HG03103 (cell line): ENCODE measurements around the gene LMNTD2.

ENCODE experiments used
- ATAC-seq: cut with Tn5 transposase; IDR thresholded peaks from one replicate; pipeline ENCODE4 v1.9.1; 2021; ENCODE audit warnings: low read depth; ENCODE audit not compliant: unreplicated experiment

The LMNTD2 gene

DNA sequence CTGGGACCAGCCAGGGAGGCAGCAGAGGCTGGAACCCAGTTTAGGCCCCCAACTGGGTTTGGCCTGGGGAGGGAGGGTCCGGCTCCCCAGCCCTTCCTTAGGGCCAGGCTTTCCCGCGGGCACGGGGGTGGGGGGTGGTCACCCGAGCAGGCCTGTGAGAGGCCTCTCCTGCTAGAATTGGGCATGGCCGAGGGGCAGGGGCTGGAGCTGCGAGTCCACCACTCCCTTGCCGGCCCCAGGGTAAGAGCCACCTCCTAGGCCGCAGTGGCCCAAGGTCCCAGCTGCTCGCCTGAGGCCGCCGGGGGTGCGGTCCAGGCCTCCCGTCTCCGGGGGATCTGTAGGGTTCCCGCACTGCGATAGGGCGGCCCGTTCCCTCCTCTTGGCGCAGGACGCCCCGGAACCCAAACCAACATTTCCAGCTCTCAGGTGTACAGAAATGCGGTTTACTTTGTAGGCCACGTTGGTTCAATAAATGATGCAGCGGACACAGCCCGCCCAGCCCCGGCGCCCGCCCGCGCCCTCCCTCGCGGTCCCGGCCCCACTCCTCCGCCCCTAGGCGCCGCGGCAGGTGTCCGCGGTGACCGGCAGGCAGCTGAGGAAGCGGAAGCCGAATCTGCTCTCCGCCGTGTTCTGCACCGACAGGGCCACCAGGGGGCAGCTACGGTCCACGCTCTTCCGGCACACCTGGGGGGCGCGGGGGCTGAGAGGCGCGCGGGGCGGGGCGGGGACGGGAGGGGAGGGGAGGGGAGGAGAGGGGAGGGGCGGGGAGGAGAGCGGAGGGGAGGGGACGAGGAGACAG lies 5.9 kb downstream of the LMNTD2 start:
- peak; percentile 53 for ATAC-seq

DNA sequence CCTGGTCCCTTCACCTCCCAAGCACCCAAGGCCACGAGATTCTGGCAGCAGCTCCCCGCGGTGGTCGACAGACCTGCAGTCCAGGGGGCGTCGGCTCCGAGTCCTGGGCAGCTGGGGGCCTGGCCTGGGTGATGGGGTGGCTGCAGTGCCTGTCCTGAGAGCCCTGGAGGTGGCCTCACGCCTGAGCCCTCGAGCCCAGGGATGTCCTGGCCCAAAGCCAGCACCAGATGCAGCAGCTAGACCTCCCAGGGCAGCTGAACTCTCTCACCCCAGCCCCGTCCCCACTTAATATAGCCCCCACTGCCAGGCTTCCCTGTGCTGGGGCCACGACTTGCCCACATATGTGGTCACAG lies 6.6 kb downstream of the LMNTD2 start:
- no peak for ATAC-seq

GRCh38 chr11:553083-553987 lies 7.2 kb downstream of the LMNTD2 start:
- no peak for ATAC-seq

GRCh38 chr11:551596-551995 lies 8.9 kb downstream of the LMNTD2 start:
- no peak for ATAC-seq

- ATAC-seq: no peak
Measured at GRCh38 chr11:551131-551530, 9.4 kb downstream of the LMNTD2 start.

GRCh38 chr11:550746-551085 lies 9.8 kb downstream of the LMNTD2 start:
- no peak for ATAC-seq

DNA sequence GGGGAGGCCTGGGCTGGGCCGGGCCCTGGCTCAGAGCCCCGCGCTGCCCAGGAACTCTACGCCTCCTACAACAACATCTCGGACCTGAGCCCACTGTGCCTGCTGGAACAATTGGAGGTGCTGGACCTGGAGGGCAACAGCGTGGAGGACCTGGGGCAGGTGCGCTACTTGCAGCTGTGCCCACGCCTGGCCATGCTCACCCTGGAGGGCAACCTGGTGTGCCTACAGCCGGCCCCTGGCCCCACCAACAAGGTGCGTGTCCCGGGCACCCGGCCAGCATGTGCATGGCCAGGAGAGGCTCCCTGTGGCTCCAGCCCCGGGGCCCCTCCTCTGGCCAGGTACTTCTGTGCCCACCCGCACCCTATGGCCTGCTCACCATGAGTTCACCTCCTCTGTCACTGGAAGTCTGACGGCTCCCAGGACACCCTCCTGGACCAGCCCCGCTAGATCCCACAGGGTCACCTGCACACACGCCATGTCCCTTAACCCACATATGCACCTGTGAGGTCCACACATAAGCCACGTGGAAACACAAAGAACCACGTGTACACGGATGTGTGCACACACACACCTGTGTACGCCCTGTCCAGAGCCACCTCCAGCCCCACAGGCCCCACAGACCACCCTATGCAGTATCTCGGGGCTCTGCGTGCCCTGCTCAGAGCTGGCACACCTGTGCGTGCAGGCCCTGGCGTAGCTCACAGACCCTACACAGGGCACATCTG lies 10.4 kb downstream of the LMNTD2 start:
- ATAC-seq: no peak

DNA sequence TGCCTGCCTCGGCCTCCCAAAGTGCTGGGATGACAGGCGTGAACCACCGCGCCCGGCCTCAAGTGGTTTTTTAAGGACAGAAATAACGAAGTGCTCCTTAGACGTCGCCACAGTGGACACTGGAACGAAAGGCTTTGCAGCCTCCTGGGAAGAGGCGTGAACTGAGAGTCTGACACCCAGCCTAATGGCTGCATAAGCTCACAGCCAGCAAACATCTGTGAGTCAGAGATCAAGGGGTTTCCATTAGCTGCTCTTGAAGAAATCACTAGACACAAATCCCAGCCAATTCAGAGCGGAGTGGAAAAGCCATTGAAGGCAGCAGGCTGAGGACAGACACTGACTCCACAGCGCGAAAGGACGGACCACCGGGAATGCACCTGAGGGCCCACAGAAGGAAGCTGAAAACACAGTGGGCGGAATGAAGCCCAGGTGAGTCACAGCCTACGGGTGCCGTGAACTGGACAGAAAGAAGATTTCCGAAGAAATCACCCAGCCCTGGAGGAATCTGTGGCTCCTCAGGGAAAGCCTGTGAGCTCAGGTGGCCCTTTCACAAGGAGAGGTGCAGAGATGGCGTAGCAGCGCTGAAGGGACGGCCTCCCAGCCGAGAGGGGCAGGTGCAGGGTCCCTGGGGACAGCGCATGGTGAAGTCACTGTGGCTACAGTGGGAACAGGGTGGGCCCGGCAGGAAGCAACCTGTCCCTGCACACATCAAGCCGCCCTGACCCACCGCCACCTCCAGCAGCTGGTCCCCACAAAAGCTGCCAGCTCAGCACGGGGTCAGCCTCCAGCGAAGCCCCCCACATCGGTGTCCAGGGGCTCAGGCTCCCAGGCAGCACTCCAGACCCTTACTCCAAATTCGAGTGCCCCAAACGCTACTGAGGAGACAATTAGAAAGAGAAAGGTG lies 11.6 kb downstream of the LMNTD2 start:
- ATAC-seq: no peak

DNA sequence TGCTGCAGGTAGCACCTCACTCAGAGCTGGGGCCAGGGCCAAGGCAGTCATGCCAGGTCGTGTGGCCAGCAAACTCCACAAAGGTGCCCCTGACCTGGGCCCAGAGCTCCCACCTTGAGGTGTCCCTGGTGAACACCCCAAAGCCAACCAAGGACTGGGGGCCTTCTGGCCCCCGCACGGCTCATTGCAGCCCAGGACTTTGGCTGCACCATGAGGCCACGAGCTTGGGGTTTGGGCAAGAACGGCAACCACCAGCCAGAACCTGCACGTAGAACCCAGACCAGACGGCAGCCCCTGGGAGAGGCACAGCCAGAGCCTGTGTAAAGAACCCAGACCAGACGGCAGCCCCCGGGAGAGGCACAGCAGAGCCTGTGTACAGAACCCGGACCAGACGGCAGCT lies 15.4 kb downstream of the LMNTD2 start:
- ATAC-seq: no peak

- no peak for ATAC-seq
Measured at GRCh38 chr11:544817-545166, 15.7 kb downstream of the LMNTD2 start.

DNA sequence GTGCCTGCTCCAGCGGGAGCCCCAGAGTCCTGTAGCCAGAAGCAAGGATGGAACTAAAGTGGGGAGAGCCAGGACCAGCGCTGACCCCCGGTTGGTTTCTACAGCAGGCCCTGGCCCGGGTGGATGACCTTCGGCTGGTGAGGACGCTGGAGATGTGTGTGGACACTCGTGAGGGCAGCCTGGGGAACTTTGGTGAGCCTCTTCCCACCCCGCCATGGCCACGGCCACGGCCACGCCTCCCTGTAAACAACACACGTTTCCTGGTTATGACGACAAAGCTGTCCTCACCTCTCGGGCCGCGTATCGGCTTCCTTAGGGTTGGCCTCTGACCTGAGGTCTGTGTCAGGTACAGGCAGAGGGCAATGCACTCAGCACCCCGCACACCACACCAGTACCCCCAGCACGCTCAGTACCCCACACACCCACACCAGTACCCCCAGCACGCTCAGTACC lies 19.1 kb downstream of the LMNTD2 start:
- no peak for ATAC-seq

DNA sequence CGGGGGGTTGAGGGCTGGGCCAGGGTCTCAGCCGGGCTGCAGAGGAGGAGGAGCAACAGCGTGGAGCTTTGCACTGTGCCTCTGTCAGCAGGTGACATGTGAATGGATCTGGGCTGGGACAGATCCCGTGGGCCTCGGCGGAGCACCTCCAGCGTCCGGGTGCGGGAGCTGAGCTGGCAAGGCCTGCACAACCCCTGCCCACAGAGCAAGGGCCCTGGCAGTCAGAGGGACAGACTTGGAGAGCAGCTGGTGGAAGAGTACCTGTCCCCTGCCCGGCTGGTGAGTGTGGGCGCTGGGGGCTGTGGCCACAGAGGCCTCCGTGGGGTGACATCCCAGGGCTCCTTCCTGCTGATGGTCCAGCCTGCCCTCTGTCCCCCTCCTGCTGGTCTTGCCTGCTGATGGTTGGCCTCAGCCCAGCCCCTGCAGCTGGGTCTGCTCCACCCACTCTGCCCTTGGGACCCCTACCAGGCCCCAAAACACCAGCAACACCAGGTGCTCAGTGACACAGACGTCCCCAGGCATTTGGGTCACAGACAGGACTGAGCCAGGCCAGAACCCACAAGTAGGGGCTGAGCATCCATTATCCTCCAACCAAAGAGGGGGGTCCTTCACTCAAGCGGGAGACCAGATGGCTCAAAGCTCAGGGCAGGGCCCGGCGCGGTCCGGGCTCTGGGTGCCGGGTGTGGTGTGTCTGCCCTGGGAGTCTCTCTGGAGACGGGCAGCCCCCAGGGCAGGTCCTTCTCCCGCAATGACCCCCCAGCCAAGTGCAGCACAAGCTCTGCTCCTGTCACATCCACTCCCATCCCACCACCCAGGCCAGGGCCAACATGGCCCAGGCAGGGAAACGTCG lies 19.7 kb downstream of the LMNTD2 start:
- no peak for ATAC-seq

DNA sequence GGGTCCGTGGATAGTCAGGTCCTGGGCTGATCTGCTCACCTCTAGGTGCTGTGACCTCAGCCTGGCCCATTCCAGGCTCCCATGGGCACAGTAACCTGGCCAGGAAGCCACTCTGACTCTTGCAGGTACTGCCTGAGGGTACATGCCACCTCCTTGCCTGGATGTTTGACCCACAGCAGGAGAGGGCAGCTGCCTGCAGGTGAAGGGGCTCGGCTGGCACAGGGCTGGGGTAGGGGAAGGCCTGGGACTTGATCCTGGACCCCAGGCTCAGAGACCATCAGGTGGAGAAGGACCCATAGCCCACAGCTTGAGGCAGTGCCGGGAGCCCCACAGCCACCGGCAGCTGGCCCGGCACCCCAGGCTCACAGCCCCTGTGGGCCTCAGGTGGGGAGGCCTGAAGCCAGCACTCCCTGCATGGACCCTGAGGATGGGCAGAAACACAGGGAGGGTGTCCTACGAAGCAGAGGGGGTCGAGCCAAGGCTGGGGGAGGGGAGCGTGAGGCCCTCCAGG lies 20.5 kb downstream of the LMNTD2 start:
- ATAC-seq: no peak

GRCh38 chr11:538431-539051 lies 22.0 kb downstream of the LMNTD2 start:
- ATAC-seq: no peak

- no peak for ATAC-seq
Measured at GRCh38 chr11:537622-538430, 22.7 kb downstream of the LMNTD2 start.

GRCh38 chr11:536841-537621 lies 23.5 kb downstream of the LMNTD2 start, which contains the start of gene LRRC56:
Gene LRRC56 (plus strand): TSS chr11:537527. CDS start chr11:540685, 3,158 bp downstream.
- ATAC-seq: peak; percentile 40
